H1 (cell line): ENCODE measurements around the gene GRIK4. TPM values are rescaled to one million over a fixed set of nuclear protein-coding genes. Genes with fewer than 3 reads are reported as not detected.

Source experiments
- CTCF ChIA-PET: fragments of 300-600 bp; sonication (Branson Sonifier 250); formaldehyde crosslinking; loops from one replicate; lab custom pipeline; 2021; ENCODE audit not compliant: partially characterized antibody; lab: Charles Lee
- POLR2A ChIA-PET: fragments of 300-600 bp; sonication (Branson Sonifier 250); formaldehyde crosslinking; loops from one replicate; lab custom pipeline; 2021; ENCODE audit warnings: inconsistent platforms; ENCODE audit not compliant: partially characterized antibody; lab: Charles Lee
- DNase-seq, 2 experiments: peaks; one replicate each; pipeline versions ENCODE4 v3.0.0 to v3.0.0-alpha.2; 2010 to 2022; ENCODE audit warnings: low spot score in 2 of 2, low read depth in 1 of 2, mixed read lengths in 1 of 2
- FAIRE-seq: peaks from 2 replicates; lab custom pipeline; 2011; peaks lifted over from hg19 to GRCh38; lab: Jason Lieb, UNC
- H2AFZ ChIP-seq: 2 replicates; pipeline ENCODE4 v1.8.1; 2012; ENCODE audit warnings: low read length, inconsistent platforms
- H2AK5ac ChIP-seq: 2 replicates; pipeline ENCODE4 v1.6.1; 2013; ENCODE audit warnings: low read depth, low read length
- H2BK120ac ChIP-seq: replicated peaks from 2 replicates; pipeline ENCODE3; 2013; ENCODE audit warnings: low read depth, low read length, inconsistent platforms
- H2BK12ac ChIP-seq: 2 replicates; pipeline ENCODE4 v1.6.1; 2013; ENCODE audit warnings: low read depth, low read length
- H2BK15ac ChIP-seq: 2 replicates; pipeline ENCODE4 v1.6.1; 2013; ENCODE audit warnings: low read length
- H2BK20ac ChIP-seq: 2 replicates; pipeline ENCODE4 v1.6.1; 2013; ENCODE audit warnings: low read length
- H2BK5ac ChIP-seq: 2 replicates; pipeline ENCODE4 v1.6.1; 2013; ENCODE audit warnings: low read depth, low read length
- H3K14ac ChIP-seq: 2 replicates; pipeline ENCODE4 v1.6.1; 2013; ENCODE audit warnings: inconsistent platforms; ENCODE audit not compliant: insufficient read length
- H3K18ac ChIP-seq: 2 replicates; pipeline ENCODE4 v1.6.1; 2013; ENCODE audit warnings: low read length; ENCODE audit errors: extremely low read depth
- H3K23ac ChIP-seq: 2 replicates; pipeline ENCODE4 v1.6.1; 2013; ENCODE audit warnings: inconsistent platforms; ENCODE audit not compliant: insufficient read length
- H3K23me2 ChIP-seq: 2 replicates; pipeline ENCODE4 v1.6.1; 2013; ENCODE audit warnings: low read depth, low read length
- H3K27ac ChIP-seq: 2 replicates; pipeline ENCODE4 v1.6.1; 2011; ENCODE audit warnings: low read depth, low read length, inconsistent platforms
- H3K27me3 ChIP-seq, 4 experiments: replicated peaks in 1 of 4; 1 replicate in 1 of 4; 2 replicates in 3 of 4; pipeline versions ENCODE4 v1.6.1 to v1.8.1; 2011 to 2013; ENCODE audit warnings: low read length in 3 of 4, mild to moderate bottlenecking in 3 of 4, inconsistent platforms in 2 of 4, mixed read lengths in 2 of 4, moderate library complexity in 1 of 4; ENCODE audit not compliant: control insufficient read depth in 3 of 4, insufficient read depth in 3 of 4; ENCODE audit errors: extremely low read depth in 1 of 4
- H3K36me3 ChIP-seq, 4 experiments: 2 replicates each; pipeline versions ENCODE4 v1.6.1 to v1.8.1; 2011 to 2013; ENCODE audit warnings: mild to moderate bottlenecking in 4 of 4, low read length in 3 of 4, moderate library complexity in 2 of 4, control low read depth in 1 of 4, inconsistent platforms in 1 of 4; ENCODE audit not compliant: insufficient read depth in 4 of 4, control insufficient read depth in 2 of 4
- H3K4ac ChIP-seq: replicated peaks from 2 replicates; pipeline ENCODE3; 2013; ENCODE audit warnings: low read length, low read depth, mixed read lengths, inconsistent platforms; ENCODE audit not compliant: insufficient read length
- H3K4me1 ChIP-seq, 4 experiments: replicated peaks in 1 of 4; 1 replicate in 1 of 4; 2 replicates in 3 of 4; pipeline versions ENCODE4 v1.6.1 to v1.8.1; 2011 to 2013; ENCODE audit warnings: low read length in 3 of 4, inconsistent platforms in 2 of 4, mixed read lengths in 1 of 4; ENCODE audit not compliant: insufficient read depth in 4 of 4, control insufficient read depth in 3 of 4
- H3K4me2 ChIP-seq, 2 experiments: 2 replicates each; pipeline versions ENCODE4 v1.6.1 to v1.8.1; 2011 to 2013; ENCODE audit warnings: low read depth in 2 of 2, low read length in 2 of 2, control low read depth in 1 of 2, inconsistent platforms in 1 of 2, mild to moderate bottlenecking in 1 of 2; ENCODE audit not compliant: insufficient read depth in 1 of 2
- H3K4me3 ChIP-seq, 4 experiments: fragments of 200-600, 300-600 bp in 1 of 4; sonication (generic), shearing (Covaris generic), sonication (Bioruptor Twin) in 1 of 4; 2 replicates each; pipeline versions ENCODE4 v1.5.1 to v1.8.1; 2011 to 2016; ENCODE audit warnings: low read length in 4 of 4, low read depth in 3 of 4, control low read depth in 2 of 4, inconsistent platforms in 2 of 4, mild to moderate bottlenecking in 2 of 4, mixed read lengths in 1 of 4, moderate library complexity in 1 of 4; ENCODE audit not compliant: insufficient read depth in 2 of 4; ENCODE audit errors: extremely low read depth in 1 of 4
- H3K56ac ChIP-seq: replicated peaks from 2 replicates; pipeline ENCODE3; 2013; ENCODE audit warnings: low read depth, mild to moderate bottlenecking, mixed read lengths, low read length, inconsistent platforms; ENCODE audit not compliant: insufficient read length
- H3K79me1 ChIP-seq: 2 replicates; pipeline ENCODE4 v1.6.1; 2013; ENCODE audit warnings: low read depth, low read length, control low read depth
- H3K79me2 ChIP-seq, 2 experiments: 2 replicates each; pipeline versions ENCODE4 v1.6.1 to v1.8.1; 2012 to 2013; ENCODE audit warnings: low read length in 2 of 2, mild to moderate bottlenecking in 2 of 2, inconsistent platforms in 1 of 2; ENCODE audit not compliant: insufficient read depth in 2 of 2, control insufficient read depth in 1 of 2
- H3K9ac ChIP-seq, 4 experiments: replicated peaks in 1 of 4; 1 replicate in 1 of 4; 2 replicates in 3 of 4; pipeline versions ENCODE4 v1.6.1 to v1.8.1; 2011 to 2013; ENCODE audit warnings: low read depth in 3 of 4, low read length in 3 of 4, control low read depth in 2 of 4, mild to moderate bottlenecking in 2 of 4, moderate library complexity in 2 of 4, inconsistent platforms in 1 of 4; ENCODE audit errors: extremely low read depth in 1 of 4
- H3K9me3 ChIP-seq, 2 experiments: 2 replicates each; pipeline versions ENCODE4 v1.6.1 to v1.8.1; 2012 to 2013; ENCODE audit warnings: mild to moderate bottlenecking in 2 of 2, moderate library complexity in 2 of 2, control low read depth in 1 of 2, inconsistent platforms in 1 of 2, low read depth in 1 of 2, low read length in 1 of 2, mixed read lengths in 1 of 2; ENCODE audit not compliant: insufficient read depth in 2 of 2
- H4K20me1 ChIP-seq, 2 experiments: replicated peaks in 1 of 2; 2 replicates each; pipeline versions ENCODE3 to v1.8.1; 2011 to 2013; ENCODE audit warnings: inconsistent platforms in 2 of 2, low read length in 2 of 2, mild to moderate bottlenecking in 1 of 2; ENCODE audit not compliant: insufficient read depth in 2 of 2, control insufficient read depth in 1 of 2
- H4K5ac ChIP-seq: 2 replicates; pipeline ENCODE4 v1.6.1; 2013; ENCODE audit warnings: low read length, low read depth, mixed read lengths, inconsistent platforms; ENCODE audit not compliant: insufficient read length
- H4K8ac ChIP-seq: 2 replicates; pipeline ENCODE4 v1.8.0; 2013; ENCODE audit warnings: mild to moderate bottlenecking, moderate library complexity, low read length, inconsistent platforms; ENCODE audit not compliant: insufficient read depth; ENCODE audit errors: extremely low read depth
- H4K91ac ChIP-seq: replicated peaks from 2 replicates; pipeline ENCODE3; 2013; ENCODE audit warnings: low read length, mixed read lengths, inconsistent platforms; ENCODE audit not compliant: insufficient read length
- CHD2 ChIP-seq: IDR thresholded peaks from 2 replicates; pipeline ENCODE4 v1.6.1; 2012; ENCODE audit warnings: low read length, improper control_type of control experiment
- CTBP2 ChIP-seq: IDR thresholded peaks from 2 replicates; pipeline ENCODE4 v1.7.0; 2011; ENCODE audit warnings: borderline replicate concordance, mild to moderate bottlenecking, moderate library complexity, mixed read lengths, low read length; ENCODE audit not compliant: insufficient read depth, insufficient read length
- KDM1A ChIP-seq: fragments of 200-600, 300-600 bp; sonication (generic); IDR thresholded peaks from 2 replicates; pipeline ENCODE4 v1.7.1; 2016; ENCODE audit warnings: mild to moderate bottlenecking, low read length, borderline replicate concordance
- NANOG ChIP-seq: IDR thresholded peaks from 2 replicates; pipeline ENCODE4 v1.6.1; 2011; ENCODE audit warnings: low read length, low read depth, mild to moderate bottlenecking, inconsistent platforms; ENCODE audit not compliant: insufficient read depth, poor library complexity, severe bottlenecking
- RXRA ChIP-seq: IDR thresholded peaks from 2 replicates; pipeline ENCODE4 v1.6.1; 2011; ENCODE audit warnings: low read depth, mild to moderate bottlenecking, low read length, moderate library complexity; ENCODE audit not compliant: insufficient read depth
- SRF ChIP-seq: IDR thresholded peaks from 2 replicates; pipeline ENCODE4 v1.6.1; 2011; ENCODE audit warnings: mild to moderate bottlenecking, low read depth, low read length, moderate library complexity
- WGBS, 2 experiments: shearing (Covaris generic) in 1 of 2; methylation state at CpG; one replicate each; pipeline versions ENCODE4 v1.1.6 to v1.1.7; 2013 to 2015; ENCODE audit warnings: low lambda C conversion rate in 2 of 2, mixed read lengths in 2 of 2, inconsistent platforms in 1 of 2, low coverage in 1 of 2, missing lambda C conversion rate in 1 of 2; ENCODE audit not compliant: insufficient replicate concordance in 2 of 2, insufficient coverage in 1 of 2, insufficient read length in 1 of 2; ENCODE audit errors: extremely low coverage in 1 of 2, missing lambda C conversion rate in 1 of 2; 5-methylcytosine and 5-hydroxymethylcytosine counted together
- polyA plus RNA-seq, 7 experiments: library from polyadenylated mRNA; depleted of rRNA in 3 of 7; stranded (reverse) in 5 of 7; unstranded in 2 of 7; fragments of >200 nt in 5 of 7; fragments of 200-250 nt in 2 of 7; gene quantifications; 1 replicate in 5 of 7; 2 replicates in 1 of 7; 4 replicates in 1 of 7; pipeline versions ENCODE4 v1.2.1 to v1.2.3, GENCODE V29; 2011 to 2013; ENCODE audit warnings: missing spikeins in 2 of 7, mixed read lengths in 2 of 7
- total RNA-seq: library from RNA; stranded (reverse); fragmentation: NEBNext Ultra II Directional; extraction: Animal tissue kit (Norgen Biotek cat#: 25700); gene quantifications from 2 replicates; pipeline ENCODE4 v1.2.1, GENCODE V29; 2021
- TF ChIP-seq, protein P1 (sequence below), 3 experiments: IDR thresholded peaks; 1 replicate in 2 of 3; 2 replicates in 1 of 3; pipeline versions ENCODE4 v1.5.1 to v1.6.1; 2011; ENCODE audit warnings: low read length in 3 of 3, mild to moderate bottlenecking in 3 of 3, inconsistent platforms in 2 of 3, low read depth in 1 of 3, moderate library complexity in 1 of 3; ENCODE audit not compliant: insufficient read depth in 1 of 3; ENCODE audit errors: control extremely low read depth in 1 of 3

GRIK4 gene
- total and polyA plus RNA-seq, 2 of the 8 experiments (the other 6 are each of a cell fraction or from before 2014, with no cell fraction given), result 1.2 to 2.9 TPM

GRCh38 chr11:120566176-120566575 lies 54.6 kb downstream of the GRIK4 start:
- Histone ChIP-seq H3K23ac (no peak overlapping the region), H4K8ac (no peak overlapping the region), H3K56ac (no peak overlapping the region), H4K20me1 (no peaks in the 10 kb centered on the region), H3K14ac (no peak overlapping the region), H3K9ac (no peak overlapping the region), H3K18ac (no peak overlapping the region), H3K27me3 (peaks cover 0 to 38% (median 27%) of the 10 kb centered on the region in 4 experiments; a peak in 6 of 7 replicates), H4K91ac (no peak overlapping the region), H2BK5ac (no peak overlapping the region), H2BK12ac (no peak overlapping the region), H3K27ac (no peak overlapping the region), H2AK5ac (no peak overlapping the region), H3K79me2 (no peaks in the 10 kb centered on the region), H2BK15ac (no peak overlapping the region), H3K4me2 (no peak overlapping the region), H3K4me1 (peaks cover 10 to 29% (median 13%) of the 10 kb centered on the region in 4 experiments), H3K36me3 (no peaks in the 10 kb centered on the region), H3K4ac (no peak overlapping the region), H3K23me2 (peaks cover 14% of the 10 kb centered on the region; the same call in 1 of the 2 replicates), H2BK120ac (no peak overlapping the region), H3K4me3 (no peak overlapping the region), H3K79me1 (no peaks in the 10 kb centered on the region), H3K9me3 (no peaks in the 10 kb centered on the region), H2BK20ac (no peak overlapping the region), H4K5ac (no peak overlapping the region), H2AFZ (no peak overlapping the region)
- ChIA-PET POLR2A (no interaction called here), CTCF (interaction anchor here (0.8 to 1.8 kb wide), 4 partner anchors 12 to 66 kb away, joined by 3 to 5 read pairs (median 4); no protein-coding TSS in a partner anchor)
- DNase-seq (no peak), FAIRE-seq (no peak)
- 77% methylated on average over 5 of the region's 5 CpGs; no CpG with 5 or more reads in 1 of the 2 experiments for WGBS, 2 experiments
- TF ChIP-seq RXRA (no peak), CHD2 (no peak), NANOG (no peak), SRF (no peak), KDM1A (no peak), CTBP2 (no peak)
- TF ChIP-seq, protein P1, sequence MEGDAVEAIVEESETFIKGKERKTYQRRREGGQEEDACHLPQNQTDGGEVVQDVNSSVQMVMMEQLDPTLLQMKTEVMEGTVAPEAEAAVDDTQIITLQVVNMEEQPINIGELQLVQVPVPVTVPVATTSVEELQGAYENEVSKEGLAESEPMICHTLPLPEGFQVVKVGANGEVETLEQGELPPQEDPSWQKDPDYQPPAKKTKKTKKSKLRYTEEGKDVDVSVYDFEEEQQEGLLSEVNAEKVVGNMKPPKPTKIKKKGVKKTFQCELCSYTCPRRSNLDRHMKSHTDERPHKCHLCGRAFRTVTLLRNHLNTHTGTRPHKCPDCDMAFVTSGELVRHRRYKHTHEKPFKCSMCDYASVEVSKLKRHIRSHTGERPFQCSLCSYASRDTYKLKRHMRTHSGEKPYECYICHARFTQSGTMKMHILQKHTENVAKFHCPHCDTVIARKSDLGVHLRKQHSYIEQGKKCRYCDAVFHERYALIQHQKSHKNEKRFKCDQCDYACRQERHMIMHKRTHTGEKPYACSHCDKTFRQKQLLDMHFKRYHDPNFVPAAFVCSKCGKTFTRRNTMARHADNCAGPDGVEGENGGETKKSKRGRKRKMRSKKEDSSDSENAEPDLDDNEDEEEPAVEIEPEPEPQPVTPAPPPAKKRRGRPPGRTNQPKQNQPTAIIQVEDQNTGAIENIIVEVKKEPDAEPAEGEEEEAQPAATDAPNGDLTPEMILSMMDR (IDR thresholded peaks at IDR 0.05; ENCODE audit: control extremely low read depth in 1 of 3, insufficient read depth in 1 of 3, low read depth in 1 of 3, low read length in 3 of 3), result no peak
